Common myeloid progenitor, CD34-positive (primary cell): ENCODE measurements around the gene TEX19.
"Not testable (repeated sequence)": the region's sequence is repeated elsewhere in the genome, so short reads cannot be mapped to it uniquely, and the experiment has no call there.

ENCODE experiments used
- CTCF ChIA-PET: fragments of 350-600 bp; sonication (Branson Sonifier 250); formaldehyde crosslinking; loops from one replicate; lab custom pipeline; 2021; ENCODE audit warnings: antibody characterized with exemption; lab: Charles Lee
- POLR2A ChIA-PET: fragments of 350-600 bp; sonication (Branson Sonifier 250); formaldehyde crosslinking; loops from one replicate; lab custom pipeline; 2021; ENCODE audit warnings: antibody characterized with exemption; lab: Charles Lee
- DNase-seq, 3 donors: peaks; one replicate each; pipeline versions ENCODE4 v3.0.0 to v3.0.0-alpha.2; 2013
- H3K27ac ChIP-seq, 2 experiments: 1 replicate in 1 of 2; 2 replicates in 1 of 2; pipeline ENCODE4 v1.7.0; 2013; ENCODE audit warnings: inconsistent platforms in 2 of 2, low read length in 2 of 2, mild to moderate bottlenecking in 2 of 2, low read depth in 1 of 2, moderate library complexity in 1 of 2; ENCODE audit not compliant: severe bottlenecking in 2 of 2, insufficient read depth in 1 of 2, poor library complexity in 1 of 2
- H3K27me3 ChIP-seq, 5 experiments: replicated peaks in 2 of 5; 1 replicate in 3 of 5; 2 replicates in 2 of 5; pipeline versions ENCODE4 v1.6.1 to v1.7.0; 2013; ENCODE audit warnings: low read length in 4 of 5, mild to moderate bottlenecking in 2 of 5, moderate library complexity in 2 of 5, inconsistent platforms in 1 of 5; ENCODE audit not compliant: insufficient read depth in 5 of 5, control insufficient read depth in 4 of 5
- H3K36me3 ChIP-seq, 4 experiments: 1 replicate in 2 of 4; 2 replicates in 2 of 4; pipeline versions ENCODE4 v1.6.1 to v1.7.0; 2013; ENCODE audit warnings: low read length in 3 of 4, control low read depth in 1 of 4, mild to moderate bottlenecking in 1 of 4; ENCODE audit not compliant: control insufficient read depth in 4 of 4, insufficient read depth in 4 of 4
- H3K4me1 ChIP-seq, 4 experiments: 1 replicate in 3 of 4; 2 replicates in 1 of 4; pipeline versions ENCODE4 v1.6.1 to v1.7.1; 2013; ENCODE audit warnings: low read length in 3 of 4, mild to moderate bottlenecking in 3 of 4, control low read depth in 1 of 4, inconsistent platforms in 1 of 4, moderate library complexity in 1 of 4; ENCODE audit not compliant: control insufficient read depth in 4 of 4, insufficient read depth in 4 of 4; ENCODE audit errors: control extremely low read depth in 1 of 4
- H3K4me3 ChIP-seq, 7 experiments: 1 replicate in 4 of 7; 2 replicates in 3 of 7; pipeline versions ENCODE4 v1.5.1 to v1.7.0; 2013; ENCODE audit warnings: mild to moderate bottlenecking in 7 of 7, low read length in 6 of 7, moderate library complexity in 6 of 7, inconsistent platforms in 2 of 7, low read depth in 2 of 7, control low read depth in 1 of 7; ENCODE audit not compliant: insufficient read depth in 4 of 7, control insufficient read depth in 1 of 7; ENCODE audit errors: extremely low read depth in 1 of 7
- H3K9me3 ChIP-seq, 5 experiments: 1 replicate in 4 of 5; 2 replicates in 1 of 5; pipeline versions ENCODE4 v1.6.1 to v1.7.1; 2013; ENCODE audit warnings: low read length in 4 of 5, mild to moderate bottlenecking in 2 of 5, inconsistent platforms in 1 of 5, low read depth in 1 of 5, moderate library complexity in 1 of 5; ENCODE audit not compliant: control insufficient read depth in 4 of 5, insufficient read depth in 2 of 5; ENCODE audit errors: control extremely low read depth in 1 of 5
- WGBS: methylation state at CpG from one replicate; pipeline ENCODE4 v1.1.5; 2013; ENCODE audit not compliant: insufficient coverage; 5-methylcytosine and 5-hydroxymethylcytosine counted together

The TEX19 gene

DNA sequence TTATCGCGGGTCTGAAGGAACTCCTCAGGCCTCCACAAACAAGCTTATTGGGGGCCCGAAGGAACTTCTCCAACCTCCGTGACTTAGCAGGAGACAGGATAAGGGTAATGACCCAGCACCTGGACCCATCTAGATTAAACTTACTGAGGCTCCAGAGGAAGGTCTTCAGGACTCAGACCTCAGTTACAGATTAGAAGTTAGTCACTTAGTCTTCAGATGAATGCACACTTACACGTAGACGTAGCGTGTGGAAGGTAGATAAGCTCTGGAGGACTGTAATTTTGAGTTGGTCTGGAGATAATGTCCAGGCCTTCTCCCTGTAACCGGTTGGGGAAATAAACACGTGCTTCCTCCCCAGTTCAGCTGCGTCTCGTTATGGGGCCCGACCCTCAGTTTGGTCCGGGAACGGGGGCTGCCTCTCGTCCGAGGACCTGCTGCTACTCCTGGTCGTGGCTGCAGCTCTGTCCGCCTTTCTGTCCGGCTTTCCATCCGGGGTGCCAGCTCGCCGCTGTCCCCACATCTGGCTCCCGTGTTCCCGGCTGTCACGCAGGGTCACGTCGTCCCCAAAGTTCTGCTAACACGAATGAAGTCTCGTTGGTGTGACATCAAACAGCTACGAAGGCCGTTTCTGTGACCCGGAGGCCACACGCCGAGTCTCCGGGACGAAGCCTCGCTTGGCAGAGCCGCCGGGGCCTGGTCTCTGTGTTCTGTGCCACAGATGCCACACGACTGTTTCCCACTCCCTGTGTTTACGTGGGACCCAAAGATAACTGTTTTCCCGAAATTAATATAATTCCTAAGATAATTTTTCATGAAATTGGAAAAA lies 13.7 kb upstream of the TEX19 start:
- peak overlapping the region in 1 of 2 experiments; percentile 70 for H3K27ac ChIP-seq
- H3K4me3 ChIP-seq, result no peak overlapping the region
- WGBS, result 91% methylated on average over 35 of the region's 42 CpGs
- POLR2A ChIA-PET, result interaction anchor here (0.6 kb wide), 1 partner anchor 92 kb away, joined by 3 read pairs; no protein-coding TSS in a partner anchor
- peaks cover 0 to 9% (median 6%) of the 10 kb centered on the region in 4 experiments for H3K4me1 ChIP-seq
- H3K9me3 ChIP-seq, result no peaks in the 10 kb centered on the region
- H3K36me3 ChIP-seq, result no peaks in the 10 kb centered on the region
- CTCF ChIA-PET, result interaction anchor here (0.9 to 1.6 kb wide), 4 partner anchors 44 to 109 kb away, joined by 3 read pairs; no protein-coding TSS in a partner anchor
- H3K27me3 ChIP-seq, result no peaks in the 10 kb centered on the region
- peak in 1 of 3 donors; percentile 22 for DNase-seq

DNA sequence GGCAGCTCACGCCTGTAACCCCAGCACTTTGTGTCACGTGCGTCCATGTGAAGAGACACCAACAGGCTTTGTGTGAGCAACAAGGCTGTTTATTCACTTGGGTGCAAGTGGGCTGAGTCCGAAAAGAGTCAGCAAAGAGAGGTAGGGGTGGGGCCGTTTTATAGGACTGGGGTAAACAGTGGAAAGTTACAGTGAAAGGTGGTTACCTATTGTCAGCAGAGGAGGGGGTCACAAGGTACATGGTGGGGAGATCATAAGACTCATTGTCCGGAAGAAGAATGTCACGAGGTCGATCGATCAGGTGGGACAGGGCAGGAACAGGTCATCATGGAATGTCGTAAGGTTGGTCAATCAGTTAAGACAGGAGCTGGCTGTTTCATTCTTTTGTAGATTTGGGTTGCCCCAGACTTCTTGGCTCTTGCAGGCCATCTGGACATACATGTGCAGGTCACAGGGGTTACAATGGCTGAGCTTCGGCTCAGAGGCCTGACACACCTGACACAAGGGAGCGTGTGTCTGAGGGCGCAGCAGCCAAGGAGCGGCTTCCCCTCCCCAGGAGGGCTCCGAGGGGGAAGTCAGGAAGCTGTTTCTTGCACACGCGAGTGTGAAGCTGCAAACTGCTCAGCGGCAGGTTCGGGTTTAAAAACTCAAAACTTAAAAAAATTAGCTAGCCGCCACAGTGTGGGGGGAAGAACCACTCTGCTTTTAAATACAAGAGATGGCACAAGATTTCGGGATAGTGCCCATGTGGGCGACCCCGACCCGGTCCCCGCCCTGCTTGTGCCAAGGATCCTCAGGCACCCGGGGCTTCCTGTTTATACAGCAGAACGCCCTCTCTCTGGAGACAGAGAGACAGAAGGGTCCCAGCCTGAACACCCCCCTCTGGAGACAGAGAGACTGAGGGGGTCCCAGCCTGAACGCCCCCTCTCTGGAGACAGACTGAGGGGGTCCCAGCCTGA lies 12.4 kb upstream of the TEX19 start:
- POLR2A ChIA-PET, result interaction anchor here (0.7 kb wide), 1 partner anchor 76 kb away, joined by 3 read pairs; no protein-coding TSS in a partner anchor
- DNase-seq, result peak in 2 of 3 donors; percentile 42 to 46
- peaks cover 0 to 19% (median 11%) of the 10 kb centered on the region in 4 experiments for H3K4me1 ChIP-seq
- CTCF ChIA-PET, result interaction anchor here (0.7 to 1.6 kb wide), 7 partner anchors 17 to 111 kb away, joined by 3 to 4 read pairs (median 3); no protein-coding TSS in a partner anchor
- no peak overlapping the region for H3K27ac ChIP-seq
- H3K9me3 ChIP-seq, result no peaks in the 10 kb centered on the region
- H3K4me3 ChIP-seq, result peak overlapping the region in 4 of 7 experiments; percentile 4 to 68 (median 60)
- 34% methylated on average over 26 of the region's 28 CpGs for WGBS
- no peaks in the 10 kb centered on the region for H3K27me3 ChIP-seq
- H3K36me3 ChIP-seq, result no peaks in the 10 kb centered on the region

DNA sequence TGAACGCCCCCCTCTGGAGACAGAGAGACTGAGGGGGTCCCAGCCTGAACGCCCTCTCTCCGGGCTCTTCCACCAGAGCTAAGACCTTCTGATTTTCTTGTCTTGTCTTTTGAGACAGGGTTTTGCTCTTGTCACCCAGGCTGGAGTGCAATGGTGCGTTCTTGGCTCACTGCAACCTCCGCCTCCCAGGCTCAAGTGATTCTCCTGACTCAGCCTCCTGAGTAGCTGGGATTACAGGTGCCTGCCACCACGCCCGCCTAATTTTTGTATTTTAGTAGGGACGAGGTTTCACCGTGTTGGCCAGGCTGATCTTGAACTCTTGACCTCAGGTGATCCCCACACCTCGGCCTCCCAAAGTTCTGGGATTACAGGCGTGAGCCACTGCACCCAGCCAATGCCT lies 11.1 kb upstream of the TEX19 start:
- H3K27ac ChIP-seq, POLR2A ChIA-PET, H3K27me3 ChIP-seq, H3K9me3 ChIP-seq, H3K4me3 ChIP-seq, CTCF ChIA-PET, DNase-seq, H3K36me3 ChIP-seq: not testable (repeated sequence)
- peaks cover 0 to 23% (median 13%) of the 10 kb centered on the region in 4 experiments for H3K4me1 ChIP-seq
- WGBS, result 94% methylated on average over 11 of the region's 11 CpGs

DNA sequence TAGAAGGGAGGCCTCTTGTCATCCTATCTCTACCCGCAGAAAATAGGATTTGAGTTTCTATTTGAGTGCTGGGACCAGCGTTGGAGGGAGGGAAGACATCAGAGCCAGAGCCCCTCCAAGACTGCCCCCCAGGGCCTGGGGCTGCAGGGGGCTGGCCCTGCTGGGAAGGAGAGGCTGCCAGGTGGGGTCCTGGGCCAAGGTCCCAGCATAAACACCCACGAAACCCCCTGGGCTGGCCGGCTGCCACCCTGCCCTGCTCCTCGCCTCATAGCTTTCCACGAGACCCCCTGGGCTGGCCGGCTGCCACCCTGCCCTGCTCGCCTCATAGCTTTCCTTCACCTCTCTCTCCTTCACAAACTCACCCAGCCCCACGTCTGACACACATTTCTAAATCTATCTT lies 10.6 kb upstream of the TEX19 start:
- ChIA-PET CTCF (interaction anchor here (0.8 to 1.1 kb wide), 2 partner anchors 22 to 47 kb away, joined by 4 read pairs; no protein-coding TSS in a partner anchor), POLR2A (no interaction called here)
- Histone ChIP-seq H3K27me3 (no peaks in the 10 kb centered on the region), H3K4me1 (peaks cover 0 to 23% (median 13%) of the 10 kb centered on the region in 4 experiments), H3K27ac (no peak overlapping the region), H3K36me3 (no peaks in the 10 kb centered on the region), H3K4me3 (no peak overlapping the region), H3K9me3 (no peaks in the 10 kb centered on the region)
- 92% methylated on average over 8 of the region's 9 CpGs for WGBS
- DNase-seq, result no peak

DNA sequence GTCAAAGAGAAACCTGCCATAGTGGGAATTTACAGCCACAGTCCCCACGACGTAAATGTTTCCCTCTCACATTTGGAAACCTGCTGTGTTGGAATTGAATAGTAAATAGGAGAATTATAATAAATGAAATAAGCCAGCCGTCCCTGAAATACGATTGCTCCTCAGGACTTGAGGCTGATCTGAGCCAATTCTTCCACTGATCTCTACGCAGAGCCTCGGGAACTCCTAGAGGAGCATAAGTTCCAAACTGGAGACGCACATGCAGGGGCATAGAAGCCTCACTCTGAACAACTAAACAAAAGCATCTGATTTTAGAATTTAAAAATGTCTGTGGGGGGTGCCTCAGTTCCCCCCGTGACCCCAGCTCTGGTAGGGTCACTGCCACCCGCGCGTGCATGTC lies 10.2 kb upstream of the TEX19 start:
- CTCF ChIA-PET, result interaction anchor here (0.8 to 4.4 kb wide), 8 partner anchors 22 to 96 kb away, joined by 3 to 22 read pairs (median 4); partner anchors contain the start of genes CD7, HEXD and OGFOD3

DNA sequence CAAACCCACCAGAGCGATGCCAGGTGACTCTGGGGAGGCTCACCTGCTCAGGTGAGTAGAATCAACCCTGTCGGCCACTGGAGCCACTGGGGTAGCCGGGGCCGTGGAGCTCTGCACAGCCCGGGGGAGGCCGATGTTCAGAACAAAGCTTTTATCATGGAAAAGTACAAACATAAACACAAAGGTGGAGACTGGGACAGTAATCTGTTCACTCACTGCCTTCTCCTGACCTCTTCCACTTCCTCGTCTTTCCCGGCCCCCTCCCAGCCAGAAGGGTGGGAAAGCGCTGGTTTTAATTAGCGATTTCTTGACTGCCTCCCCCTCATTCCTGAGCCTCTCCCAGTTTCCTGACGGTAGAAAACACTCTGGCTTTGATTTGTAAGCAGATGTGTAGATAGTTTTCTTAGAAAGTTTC lies 9.8 kb upstream of the TEX19 start:
- Histone ChIP-seq H3K27ac (no peak overlapping the region), H3K36me3 (no peaks in the 10 kb centered on the region), H3K4me1 (peaks cover 0 to 23% (median 13%) of the 10 kb centered on the region in 4 experiments), H3K27me3 (no peaks in the 10 kb centered on the region), H3K4me3 (no peak overlapping the region), H3K9me3 (no peaks in the 10 kb centered on the region)
- WGBS, result 95% methylated on average over 9 of the region's 11 CpGs
- ChIA-PET CTCF (interaction anchor here (0.8 to 4.4 kb wide), 13 partner anchors 16 to 106 kb away, joined by 3 to 22 read pairs (median 3); partner anchors contain the start of genes CD7, HEXD, OGFOD3 and SECTM1), POLR2A (no interaction called here)
- DNase-seq, result no peak

More for the DNA sequence above, 10.2 kb upstream of the TEX19 start:
- Histone ChIP-seq H3K9me3 (no peaks in the 10 kb centered on the region), H3K27me3 (no peaks in the 10 kb centered on the region), H3K36me3 (no peaks in the 10 kb centered on the region), H3K27ac (no peak overlapping the region), H3K4me3 (no peak overlapping the region), H3K4me1 (peaks cover 0 to 23% (median 13%) of the 10 kb centered on the region in 4 experiments)
- 93% methylated on average over 7 of the region's 11 CpGs for WGBS
- DNase-seq, result no peak
- POLR2A ChIA-PET, result no interaction called here
